ENCODE measurements around the gene ZNF70. TPM values are rescaled to one million over a fixed set of nuclear protein-coding genes. Genes with fewer than 3 reads are reported as not detected.

ZNF70 gene
- total and polyA plus RNA-seq, 2 of the 13 experiments (the other 11 are each of a cell fraction or from before 2014, with no cell fraction given): 0.62 to 3.6 TPM

DNA sequence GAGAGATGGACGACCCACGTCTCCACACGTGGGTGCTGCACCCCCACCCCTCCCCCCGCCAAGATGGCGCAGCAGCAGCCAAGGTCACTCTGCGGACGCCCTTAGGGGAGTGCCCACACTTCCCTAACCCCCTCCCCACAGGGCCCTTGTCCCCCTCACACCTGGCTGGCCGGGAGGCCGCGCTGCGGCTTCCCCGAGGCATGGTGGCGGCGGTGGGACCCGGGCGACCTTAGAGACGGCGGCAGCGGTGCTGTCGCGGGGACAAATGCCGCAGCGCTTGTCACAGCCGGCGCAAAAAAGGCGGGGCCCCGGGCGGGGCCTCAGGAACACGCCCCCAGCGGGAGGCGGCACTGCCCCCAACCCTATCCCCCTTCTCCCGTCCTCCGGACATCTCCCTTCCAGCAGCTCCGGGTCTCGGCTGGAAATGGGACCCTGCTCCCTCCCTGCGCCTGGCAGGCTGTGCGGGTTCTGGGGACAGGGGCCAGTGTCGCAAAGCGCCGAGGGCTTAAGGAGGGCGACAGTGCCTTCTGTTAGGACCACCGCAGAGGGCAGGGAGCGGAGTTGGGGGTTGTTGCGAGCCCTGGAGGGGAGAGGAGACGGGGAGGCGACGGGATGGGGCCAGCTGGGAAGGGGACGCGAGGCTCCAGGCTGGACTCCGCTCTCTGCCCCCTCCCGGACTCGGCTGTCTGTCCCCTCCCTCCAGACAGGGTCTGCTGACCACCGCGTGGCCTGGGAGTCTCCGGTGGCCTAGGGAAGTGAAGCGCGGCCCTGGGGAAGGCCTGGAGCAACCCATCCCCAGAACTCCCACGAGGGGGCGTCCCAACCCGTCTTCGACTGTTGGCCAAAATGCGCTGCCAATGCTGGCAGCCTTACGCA lies 17.0 kb upstream of the ZNF70 start, which contains the start of gene CHCHD10 (continued):
- TF ChIP-seq RFX5 (IDR thresholded peaks at IDR 0.05; ENCODE audit: low read depth, low read length): no peak
- peak; percentile 88 for TF ChIP-seq POLR2G (IDR thresholded peaks at IDR 0.05; ENCODE audit: low read depth, low read length)
- TF ChIP-seq, protein P1, sequence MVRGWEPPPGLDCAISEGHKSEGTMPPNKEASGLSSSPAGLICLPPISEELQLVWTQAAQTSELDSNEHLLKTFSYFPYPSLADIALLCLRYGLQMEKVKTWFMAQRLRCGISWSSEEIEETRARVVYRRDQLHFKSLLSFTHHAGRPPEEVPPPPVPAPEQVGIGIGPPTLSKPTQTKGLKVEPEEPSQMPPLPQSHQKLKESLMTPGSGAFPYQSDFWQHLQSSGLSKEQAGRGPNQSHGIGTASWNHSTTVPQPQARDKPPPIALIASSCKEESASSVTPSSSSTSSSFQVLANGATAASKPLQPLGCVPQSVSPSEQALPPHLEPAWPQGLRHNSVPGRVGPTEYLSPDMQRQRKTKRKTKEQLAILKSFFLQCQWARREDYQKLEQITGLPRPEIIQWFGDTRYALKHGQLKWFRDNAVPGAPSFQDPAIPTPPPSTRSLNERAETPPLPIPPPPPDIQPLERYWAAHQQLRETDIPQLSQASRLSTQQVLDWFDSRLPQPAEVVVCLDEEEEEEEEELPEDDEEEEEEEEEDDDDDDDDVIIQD (CRISPR knock-in tag; IDR thresholded peaks at IDR 0.05; ENCODE audit: low read depth): no peak
- TF ChIP-seq, protein P2, sequence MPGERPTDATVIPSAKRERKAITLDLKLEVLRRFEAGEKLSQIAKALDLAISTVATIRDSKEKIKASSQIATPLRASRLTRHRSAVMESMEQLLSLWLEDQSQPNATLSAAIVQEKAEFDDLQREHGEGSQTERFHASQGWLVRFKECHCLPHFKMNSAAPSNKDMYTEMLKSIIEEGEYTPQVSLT (CRISPR knock-in tag; IDR thresholded peaks at IDR 0.05; ENCODE audit: borderline replicate concordance, low read depth): no peak
- no peak for TF ChIP-seq ZNF160 (CRISPR knock-in tag; IDR thresholded peaks at IDR 0.05)
- no peak for TF ChIP-seq ZNF83 (CRISPR knock-in tag; IDR thresholded peaks at IDR 0.05; ENCODE audit: borderline replicate concordance)
- TF ChIP-seq SP2 (CRISPR knock-in tag; IDR thresholded peaks at IDR 0.05): peak; percentile 2; the same call in 1 of the 2 replicates
- TF ChIP-seq ZC3H4 (CRISPR knock-in tag; IDR thresholded peaks at IDR 0.05; ENCODE audit: borderline replicate concordance): no peak
- TF ChIP-seq, protein P3, sequence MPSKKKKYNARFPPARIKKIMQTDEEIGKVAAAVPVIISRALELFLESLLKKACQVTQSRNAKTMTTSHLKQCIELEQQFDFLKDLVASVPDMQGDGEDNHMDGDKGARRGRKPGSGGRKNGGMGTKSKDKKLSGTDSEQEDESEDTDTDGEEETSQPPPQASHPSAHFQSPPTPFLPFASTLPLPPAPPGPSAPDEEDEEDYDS (CRISPR knock-in tag; IDR thresholded peaks at IDR 0.05): peak; percentile 78
- TF ChIP-seq ZNF446 (CRISPR knock-in tag; IDR thresholded peaks at IDR 0.05): no peak
- TF ChIP-seq, protein P4, sequence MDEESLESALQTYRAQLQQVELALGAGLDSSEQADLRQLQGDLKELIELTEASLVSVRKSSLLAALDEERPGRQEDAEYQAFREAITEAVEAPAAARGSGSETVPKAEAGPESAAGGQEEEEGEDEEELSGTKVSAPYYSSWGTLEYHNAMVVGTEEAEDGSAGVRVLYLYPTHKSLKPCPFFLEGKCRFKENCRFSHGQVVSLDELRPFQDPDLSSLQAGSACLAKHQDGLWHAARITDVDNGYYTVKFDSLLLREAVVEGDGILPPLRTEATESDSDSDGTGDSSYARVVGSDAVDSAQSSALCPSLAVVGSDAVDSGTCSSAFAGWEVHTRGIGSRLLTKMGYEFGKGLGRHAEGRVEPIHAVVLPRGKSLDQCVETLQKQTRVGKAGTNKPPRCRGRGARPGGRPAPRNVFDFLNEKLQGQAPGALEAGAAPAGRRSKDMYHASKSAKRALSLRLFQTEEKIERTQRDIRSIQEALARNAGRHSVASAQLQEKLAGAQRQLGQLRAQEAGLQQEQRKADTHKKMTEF (CRISPR knock-in tag; IDR thresholded peaks at IDR 0.05): peak; percentile 59
- TF ChIP-seq TARDBP (CRISPR knock-in tag; IDR thresholded peaks at IDR 0.05): peak; percentile 60
- no peak for TF ChIP-seq ONECUT2 (CRISPR knock-in tag; IDR thresholded peaks at IDR 0.05)
- TF ChIP-seq FOXA3 (CRISPR knock-in tag; IDR thresholded peaks at IDR 0.05): no peak
- TF ChIP-seq, protein P5, sequence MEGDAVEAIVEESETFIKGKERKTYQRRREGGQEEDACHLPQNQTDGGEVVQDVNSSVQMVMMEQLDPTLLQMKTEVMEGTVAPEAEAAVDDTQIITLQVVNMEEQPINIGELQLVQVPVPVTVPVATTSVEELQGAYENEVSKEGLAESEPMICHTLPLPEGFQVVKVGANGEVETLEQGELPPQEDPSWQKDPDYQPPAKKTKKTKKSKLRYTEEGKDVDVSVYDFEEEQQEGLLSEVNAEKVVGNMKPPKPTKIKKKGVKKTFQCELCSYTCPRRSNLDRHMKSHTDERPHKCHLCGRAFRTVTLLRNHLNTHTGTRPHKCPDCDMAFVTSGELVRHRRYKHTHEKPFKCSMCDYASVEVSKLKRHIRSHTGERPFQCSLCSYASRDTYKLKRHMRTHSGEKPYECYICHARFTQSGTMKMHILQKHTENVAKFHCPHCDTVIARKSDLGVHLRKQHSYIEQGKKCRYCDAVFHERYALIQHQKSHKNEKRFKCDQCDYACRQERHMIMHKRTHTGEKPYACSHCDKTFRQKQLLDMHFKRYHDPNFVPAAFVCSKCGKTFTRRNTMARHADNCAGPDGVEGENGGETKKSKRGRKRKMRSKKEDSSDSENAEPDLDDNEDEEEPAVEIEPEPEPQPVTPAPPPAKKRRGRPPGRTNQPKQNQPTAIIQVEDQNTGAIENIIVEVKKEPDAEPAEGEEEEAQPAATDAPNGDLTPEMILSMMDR (CRISPR knock-in tag; IDR thresholded peaks at IDR 0.05): peak; percentile 97
- TF ChIP-seq ZNF598 (CRISPR knock-in tag; IDR thresholded peaks at IDR 0.05; ENCODE audit: borderline replicate concordance): peak; percentile 35; the same call in 1 of the 2 replicates
- peak; percentile 3; the same call in 1 of the 2 replicates for TF ChIP-seq ZNF225 (CRISPR knock-in tag; IDR thresholded peaks at IDR 0.05)
- TF ChIP-seq DPF2 (CRISPR knock-in tag; IDR thresholded peaks at IDR 0.05; ENCODE audit: borderline replicate concordance, low read depth): no peak
- TF ChIP-seq TCF12 (IDR thresholded peaks at IDR 0.05): no peak
- TF ChIP-seq TCF12 (CRISPR knock-in tag; IDR thresholded peaks at IDR 0.05): no peak; the same call in 1 of the 2 replicates
- 0 out of 2 replicates have a peak, but pooled peaks have one; percentile 33 for TF ChIP-seq ZNF674 (CRISPR knock-in tag; IDR thresholded peaks at IDR 0.05; ENCODE audit: low read depth)
- TF ChIP-seq, protein P6, sequence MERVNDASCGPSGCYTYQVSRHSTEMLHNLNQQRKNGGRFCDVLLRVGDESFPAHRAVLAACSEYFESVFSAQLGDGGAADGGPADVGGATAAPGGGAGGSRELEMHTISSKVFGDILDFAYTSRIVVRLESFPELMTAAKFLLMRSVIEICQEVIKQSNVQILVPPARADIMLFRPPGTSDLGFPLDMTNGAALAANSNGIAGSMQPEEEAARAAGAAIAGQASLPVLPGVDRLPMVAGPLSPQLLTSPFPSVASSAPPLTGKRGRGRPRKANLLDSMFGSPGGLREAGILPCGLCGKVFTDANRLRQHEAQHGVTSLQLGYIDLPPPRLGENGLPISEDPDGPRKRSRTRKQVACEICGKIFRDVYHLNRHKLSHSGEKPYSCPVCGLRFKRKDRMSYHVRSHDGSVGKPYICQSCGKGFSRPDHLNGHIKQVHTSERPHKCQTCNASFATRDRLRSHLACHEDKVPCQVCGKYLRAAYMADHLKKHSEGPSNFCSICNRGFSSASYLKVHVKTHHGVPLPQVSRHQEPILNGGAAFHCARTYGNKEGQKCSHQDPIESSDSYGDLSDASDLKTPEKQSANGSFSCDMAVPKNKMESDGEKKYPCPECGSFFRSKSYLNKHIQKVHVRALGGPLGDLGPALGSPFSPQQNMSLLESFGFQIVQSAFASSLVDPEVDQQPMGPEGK (CRISPR knock-in tag; IDR thresholded peaks at IDR 0.05): peak; percentile 79
